GM12874 (cell line): ENCODE measurements around the gene CCDC50.

Source experiments
- CTCF ChIP-seq: IDR thresholded peaks from 2 replicates; pipeline ENCODE4 v1.5.1; 2011; ENCODE audit warnings: low read depth, mild to moderate bottlenecking, control low read depth, low read length, moderate library complexity; ENCODE audit not compliant: insufficient read depth

The CCDC50 gene

GRCh38 chr3:191369616-191370010 lies 40.4 kb downstream of the CCDC50 start:
- TF ChIP-seq CTCF = no peak

GRCh38 chr3:191372122-191372521 lies 42.9 kb downstream of the CCDC50 start:
- no peak for TF ChIP-seq CTCF

GRCh38 chr3:191373327-191373726 lies 44.1 kb downstream of the CCDC50 start:
- TF ChIP-seq CTCF = no peak

GRCh38 chr3:191376516-191377141 lies 47.4 kb downstream of the CCDC50 start:
- TF ChIP-seq CTCF = no peak

- TF ChIP-seq CTCF = no peak
Observed at GRCh38 chr3:191378142-191378812, 49.1 kb downstream of the CCDC50 start.

GRCh38 chr3:191379446-191379845 lies 50.3 kb downstream of the CCDC50 start:
- TF ChIP-seq CTCF = no peak

GRCh38 chr3:191380001-191380400 lies 50.8 kb downstream of the CCDC50 start:
- no peak for TF ChIP-seq CTCF
